HAP-1 (cell line): ENCODE results near the gene TMPRSS4.

Experiments
- DNase-seq, 2 experiments: peaks; one replicate each; pipeline ENCODE4 v3.0.0-alpha.2; 2016 to 2020; ENCODE audit warnings: low spot score in 2 of 2
- H3K27me3 ChIP-seq: fragments of 250-450 bp; sonication (Bioruptor Pico); 2 replicates; pipeline ENCODE4 v1.5.1; 2020; ENCODE audit warnings: low read depth, mild to moderate bottlenecking, moderate library complexity
- H3K36me3 ChIP-seq: fragments of 250-450 bp; sonication (Bioruptor Pico); replicated peaks from 2 replicates; pipeline ENCODE4 v1.5.1; 2020; ENCODE audit warnings: mild to moderate bottlenecking
- H3K4me1 ChIP-seq: fragments of 250-450 bp; sonication (Bioruptor Pico); 2 replicates; pipeline ENCODE4 v1.5.1; 2020; ENCODE audit warnings: mild to moderate bottlenecking
- H3K4me3 ChIP-seq: fragments of 250-450 bp; sonication (Bioruptor Pico); 2 replicates; pipeline ENCODE4 v1.5.1; 2020; ENCODE audit warnings: mild to moderate bottlenecking, moderate library complexity
- H3K9me3 ChIP-seq: fragments of 250-450 bp; sonication (Bioruptor Pico); 2 replicates; pipeline ENCODE4 v1.5.1; 2020; ENCODE audit warnings: mild to moderate bottlenecking, moderate library complexity
- in situ Hi-C: fragments of 300-500 bp; cut with MboI; formaldehyde crosslinking; loops from 3 replicates; pipeline ENCODE4 v1.14.3; 2020; ENCODE audit warnings: low sequenced_read_pairs, inconsistent platforms, mixed read lengths

The TMPRSS4 gene

DNA sequence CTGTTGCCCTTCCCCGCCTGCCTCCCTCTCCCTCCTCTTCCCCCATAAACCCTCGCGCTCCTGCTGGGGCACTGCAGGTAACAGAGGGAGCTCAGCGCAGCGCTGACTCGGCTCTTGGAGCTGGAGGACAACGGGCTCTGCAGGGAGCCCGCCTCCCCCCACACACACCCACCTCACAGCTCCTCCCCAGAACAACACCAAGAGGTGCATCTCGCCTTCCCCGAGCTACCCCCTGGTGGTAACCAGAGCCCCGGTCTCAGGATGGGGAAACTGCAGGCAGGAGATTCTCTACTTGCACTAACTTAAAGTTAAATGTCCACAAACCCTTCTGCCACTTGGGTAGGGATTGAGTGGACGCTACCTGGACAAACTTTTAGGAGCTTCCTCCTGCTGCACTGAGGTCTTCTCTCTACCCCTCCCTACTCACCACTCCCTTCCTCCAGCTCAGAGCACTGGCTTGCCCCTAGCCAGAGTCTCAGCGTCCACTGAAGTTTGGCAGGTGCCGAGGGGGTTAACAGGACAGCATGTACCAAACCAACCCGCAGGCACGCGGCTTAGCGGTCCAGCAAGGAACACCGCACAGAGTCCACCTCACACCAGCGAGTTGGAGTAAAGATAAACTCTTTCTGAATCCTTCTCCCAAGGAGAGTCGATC lies 79.8 kb downstream of the TMPRSS4 start:
- H3K36me3 ChIP-seq = no peaks in the 10 kb centered on the region
- peak in 1 of 2 experiments; percentile 43 for DNase-seq
- no peak overlapping the region for H3K4me3 ChIP-seq
- H3K27me3 ChIP-seq = peaks cover 51% of the 10 kb centered on the region
- in situ Hi-C loops = no loop called here
- no peaks in the 10 kb centered on the region for H3K9me3 ChIP-seq
- no peaks in the 10 kb centered on the region for H3K4me1 ChIP-seq

DNA sequence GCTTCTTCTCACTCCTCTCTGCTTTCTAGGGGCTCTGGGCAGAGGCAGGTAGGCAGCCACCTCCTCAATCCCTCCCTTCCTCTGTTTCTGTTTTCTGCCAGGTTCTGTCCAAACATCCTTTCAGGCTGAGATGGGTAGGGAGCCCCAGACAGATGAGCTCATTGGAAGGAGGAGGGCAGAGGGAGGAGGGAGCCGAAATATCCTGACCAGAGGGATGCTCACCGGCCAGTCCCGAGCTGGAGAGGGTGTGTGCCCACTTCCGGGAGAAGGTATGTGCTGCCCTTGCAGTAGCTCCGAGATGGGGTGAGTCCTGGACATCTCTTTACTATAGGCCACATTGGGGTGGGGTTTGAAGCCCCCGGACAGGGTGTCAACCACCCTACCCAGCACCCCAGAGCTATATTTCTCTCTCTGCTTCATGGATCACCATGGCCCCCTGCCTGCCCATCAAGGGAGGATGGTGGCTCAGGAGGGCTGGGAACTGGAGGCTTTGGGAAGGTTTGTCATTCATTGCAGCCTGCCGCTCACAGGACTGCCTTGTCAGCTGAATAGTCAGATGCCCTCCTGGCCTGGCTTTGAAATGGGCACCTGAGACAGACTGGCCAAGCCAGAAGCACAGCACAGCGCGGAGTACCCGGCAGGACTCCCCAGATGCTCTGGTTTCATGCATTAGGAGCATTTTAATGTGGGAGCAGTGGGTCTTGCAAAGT lies 80.5 kb downstream of the TMPRSS4 start:
- peaks cover 47% of the 10 kb centered on the region for H3K27me3 ChIP-seq
- no peak for DNase-seq
- H3K36me3 ChIP-seq = no peaks in the 10 kb centered on the region
- H3K9me3 ChIP-seq = no peaks in the 10 kb centered on the region
- in situ Hi-C loops = no loop called here
- H3K4me3 ChIP-seq = no peak overlapping the region
- no peaks in the 10 kb centered on the region for H3K4me1 ChIP-seq

DNA sequence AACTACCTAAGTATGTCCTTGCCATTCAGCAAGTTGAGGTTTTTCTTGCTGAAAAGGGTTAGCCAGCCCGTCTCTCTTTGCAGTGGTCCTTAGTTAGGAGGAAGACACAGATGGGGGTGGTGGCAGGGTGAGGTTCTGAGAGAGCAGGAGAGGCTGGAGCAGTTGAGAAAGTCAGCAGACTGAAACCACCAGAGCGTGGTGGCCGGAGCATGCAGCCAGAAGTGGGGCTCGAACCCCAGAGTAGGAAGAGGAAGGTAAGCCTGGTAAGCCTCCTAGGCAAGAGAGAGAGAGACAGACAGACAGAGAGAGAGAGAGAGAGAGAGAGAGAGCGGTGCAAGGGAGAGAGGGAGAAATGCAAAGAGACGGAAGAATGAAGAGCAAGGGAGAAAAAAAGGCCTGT lies 84.9 kb downstream of the TMPRSS4 start:
- peaks cover 21% of the 10 kb centered on the region for H3K27me3 ChIP-seq
- no peak for DNase-seq
- no peak overlapping the region for H3K4me3 ChIP-seq
- in situ Hi-C loops = no loop called here
- H3K36me3 ChIP-seq = no peaks in the 10 kb centered on the region
- no peaks in the 10 kb centered on the region for H3K9me3 ChIP-seq
- no peaks in the 10 kb centered on the region for H3K4me1 ChIP-seq

DNA sequence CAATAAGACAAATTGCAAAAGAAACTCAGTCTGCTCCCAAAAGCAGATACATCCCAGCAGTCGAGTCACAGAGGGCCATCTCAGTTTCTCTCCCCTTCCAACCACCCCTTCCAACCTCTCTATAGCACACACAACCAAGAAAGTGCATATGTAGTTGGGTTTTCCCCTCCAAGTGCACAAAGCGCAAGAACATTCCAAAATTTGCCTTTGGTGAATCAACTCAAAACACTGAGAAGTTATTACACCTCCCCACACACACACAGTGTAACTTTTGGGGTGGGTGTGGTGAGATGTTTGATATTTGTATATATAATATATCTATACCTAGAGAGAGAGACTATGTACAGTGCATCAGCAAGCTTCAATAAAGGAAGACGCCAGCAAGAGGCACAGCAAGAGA lies 86.0 kb downstream of the TMPRSS4 start:
- in situ Hi-C loops = no loop called here
- no peak for DNase-seq
- Histone ChIP-seq H3K36me3 (no peaks in the 10 kb centered on the region), H3K27me3 (peaks cover 10% of the 10 kb centered on the region), H3K4me3 (no peak overlapping the region), H3K4me1 (no peaks in the 10 kb centered on the region), H3K9me3 (no peaks in the 10 kb centered on the region)

DNA sequence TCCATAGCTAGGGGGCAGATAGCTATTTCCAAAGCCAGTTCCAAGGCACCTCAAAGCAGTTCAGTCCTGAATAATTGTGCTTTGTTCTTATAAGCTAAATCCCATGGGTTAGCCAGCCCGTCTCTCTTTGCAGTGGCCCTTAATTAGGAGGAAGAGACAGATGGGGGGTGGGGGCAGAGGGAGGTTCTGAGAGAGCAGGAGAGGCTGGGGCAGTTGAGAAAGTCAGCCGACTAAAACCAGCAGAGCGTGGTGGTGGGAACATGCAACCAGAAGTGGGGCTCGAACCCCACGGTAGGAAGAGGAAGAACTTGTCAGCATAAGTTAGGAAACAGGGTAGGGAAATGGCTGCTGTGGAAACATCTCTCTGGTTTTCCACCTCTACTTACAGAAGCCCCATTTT lies 86.6 kb downstream of the TMPRSS4 start:
- no peaks in the 10 kb centered on the region for H3K9me3 ChIP-seq
- no peaks in the 10 kb centered on the region for H3K4me1 ChIP-seq
- peaks cover 8% of the 10 kb centered on the region for H3K27me3 ChIP-seq
- H3K4me3 ChIP-seq = no peak overlapping the region
- no peaks in the 10 kb centered on the region for H3K36me3 ChIP-seq
- DNase-seq = no peak
- in situ Hi-C loops = no loop called here

DNA sequence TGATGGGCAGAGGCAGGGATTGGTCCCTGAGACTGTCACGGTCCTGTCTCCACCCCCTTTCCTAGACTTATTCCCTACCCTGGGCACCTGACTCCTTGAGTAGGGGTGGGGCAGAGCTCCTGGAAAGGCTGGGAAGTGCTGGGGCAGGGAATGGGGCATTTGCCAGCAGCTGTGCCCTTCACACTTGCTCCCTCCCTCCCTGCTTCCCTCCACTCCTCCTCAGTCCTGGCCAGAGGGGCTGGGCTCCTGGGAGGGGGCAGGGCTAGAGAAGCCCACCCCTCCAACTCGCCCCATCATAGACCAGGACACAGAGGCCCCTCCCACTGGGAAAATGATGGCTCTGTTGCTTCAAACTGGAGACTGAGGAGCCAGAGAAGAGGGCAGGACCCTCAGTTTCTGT lies 88.0 kb downstream of the TMPRSS4 start:
- Histone ChIP-seq H3K4me3 (no peak overlapping the region), H3K36me3 (no peaks in the 10 kb centered on the region), H3K4me1 (no peaks in the 10 kb centered on the region), H3K27me3 (0 out of 2 replicates have a peak, but pooled peaks cover 3% of the 10 kb centered on the region), H3K9me3 (no peaks in the 10 kb centered on the region)
- in situ Hi-C loops = no loop called here
- no peak for DNase-seq

DNA sequence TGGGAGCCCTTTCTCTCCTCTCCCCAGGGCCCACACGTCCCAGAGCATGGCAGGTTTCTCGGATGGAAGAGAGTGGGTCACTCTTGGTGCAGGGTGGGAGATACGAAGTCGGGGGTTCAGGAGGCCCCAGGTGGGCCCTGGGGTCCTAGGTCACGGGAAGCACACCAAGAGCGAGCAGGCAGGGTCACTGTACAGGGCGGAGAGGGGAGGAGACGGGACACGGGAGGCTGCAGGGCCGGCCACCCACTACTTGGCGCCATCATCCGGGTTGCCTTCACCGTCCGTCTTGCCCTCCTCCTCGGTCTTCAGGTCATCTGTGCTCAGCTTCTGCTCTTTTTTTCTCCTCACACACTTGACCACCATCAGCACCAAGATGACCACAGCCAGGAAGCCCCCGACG lies 89.8 kb downstream of the TMPRSS4 start:
- no peak for DNase-seq
- no peaks in the 10 kb centered on the region for H3K36me3 ChIP-seq
- in situ Hi-C loops = no loop called here
- H3K4me3 ChIP-seq = no peak overlapping the region
- H3K9me3 ChIP-seq = no peaks in the 10 kb centered on the region
- 0 out of 2 replicates have a peak, but pooled peaks cover 3% of the 10 kb centered on the region for H3K27me3 ChIP-seq
- no peaks in the 10 kb centered on the region for H3K4me1 ChIP-seq

DNA sequence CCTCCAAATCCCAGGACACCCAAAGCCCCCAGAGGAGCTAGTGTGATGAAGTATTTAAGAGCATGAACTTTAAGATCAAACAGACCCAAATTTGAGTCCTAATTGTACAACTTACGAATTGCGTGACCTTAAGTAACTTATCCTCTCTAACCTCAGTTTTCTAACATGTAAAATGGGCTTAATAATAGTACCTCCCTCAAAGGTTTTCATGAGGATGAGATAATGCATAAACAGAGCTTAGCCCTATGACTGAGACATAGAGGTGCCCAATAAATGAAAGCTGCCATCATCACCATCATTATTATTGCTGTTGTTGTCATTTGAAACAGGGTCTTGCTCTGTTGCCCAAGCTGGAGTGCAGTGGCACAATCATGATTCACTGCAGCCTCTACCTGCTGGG lies 90.4 kb downstream of the TMPRSS4 start:
- H3K27me3 ChIP-seq = 0 out of 2 replicates have a peak, but pooled peaks cover 3% of the 10 kb centered on the region
- no peak overlapping the region for H3K4me3 ChIP-seq
- H3K36me3 ChIP-seq = no peaks in the 10 kb centered on the region
- H3K9me3 ChIP-seq = no peaks in the 10 kb centered on the region
- DNase-seq = no peak
- H3K4me1 ChIP-seq = no peaks in the 10 kb centered on the region
- in situ Hi-C loops = no loop called here

DNA sequence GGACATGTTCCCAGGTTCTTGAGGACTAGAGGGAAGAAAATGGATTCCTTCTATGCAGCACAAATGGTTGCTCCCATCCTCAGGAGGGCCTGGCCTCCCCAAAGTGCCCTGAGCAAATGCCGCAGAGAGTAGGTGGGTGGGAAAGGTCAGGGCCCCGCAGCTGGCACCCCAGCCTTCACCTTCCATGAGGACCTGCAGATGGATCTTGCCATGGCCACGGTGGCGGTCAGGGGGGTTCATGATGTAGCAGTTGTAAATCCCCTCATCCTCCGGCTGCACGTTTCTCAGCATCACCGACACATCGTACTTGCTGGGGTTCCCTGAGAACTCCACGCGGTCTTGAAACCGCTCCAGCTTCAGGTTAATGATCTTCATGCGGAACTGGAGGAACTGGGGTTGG lies 91.0 kb downstream of the TMPRSS4 start:
- no peaks in the 10 kb centered on the region for H3K4me1 ChIP-seq
- no peak for DNase-seq
- in situ Hi-C loops = no loop called here
- H3K9me3 ChIP-seq = no peaks in the 10 kb centered on the region
- no peak overlapping the region for H3K4me3 ChIP-seq
- H3K36me3 ChIP-seq = no peaks in the 10 kb centered on the region
- H3K27me3 ChIP-seq = 0 out of 2 replicates have a peak, but pooled peaks cover 3% of the 10 kb centered on the region

DNA sequence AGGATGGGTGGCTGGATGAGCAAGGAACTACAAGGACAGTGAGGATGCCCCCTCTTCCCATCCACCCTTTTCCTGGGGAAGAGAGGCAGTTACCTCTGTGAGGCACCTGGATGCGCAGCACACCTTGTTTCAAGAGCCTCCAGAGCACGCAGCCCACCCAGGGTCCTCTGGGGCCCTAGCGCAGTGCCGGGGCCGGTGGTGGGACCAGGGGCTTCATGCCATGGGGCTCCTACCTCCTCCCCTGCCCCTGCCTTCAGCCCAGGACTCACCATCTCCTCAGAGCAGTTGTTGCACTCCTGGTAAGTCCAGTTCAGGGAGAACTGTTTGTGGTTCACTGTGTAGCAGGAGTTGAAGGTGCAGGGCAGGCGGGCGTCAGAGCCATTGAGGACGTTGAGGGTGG lies 91.4 kb downstream of the TMPRSS4 start:
- Histone ChIP-seq H3K4me3 (no peak overlapping the region), H3K4me1 (no peaks in the 10 kb centered on the region), H3K9me3 (no peaks in the 10 kb centered on the region), H3K27me3 (0 out of 2 replicates have a peak, but pooled peaks cover 3% of the 10 kb centered on the region), H3K36me3 (no peaks in the 10 kb centered on the region)
- no peak for DNase-seq
- in situ Hi-C loops = no loop called here

DNA sequence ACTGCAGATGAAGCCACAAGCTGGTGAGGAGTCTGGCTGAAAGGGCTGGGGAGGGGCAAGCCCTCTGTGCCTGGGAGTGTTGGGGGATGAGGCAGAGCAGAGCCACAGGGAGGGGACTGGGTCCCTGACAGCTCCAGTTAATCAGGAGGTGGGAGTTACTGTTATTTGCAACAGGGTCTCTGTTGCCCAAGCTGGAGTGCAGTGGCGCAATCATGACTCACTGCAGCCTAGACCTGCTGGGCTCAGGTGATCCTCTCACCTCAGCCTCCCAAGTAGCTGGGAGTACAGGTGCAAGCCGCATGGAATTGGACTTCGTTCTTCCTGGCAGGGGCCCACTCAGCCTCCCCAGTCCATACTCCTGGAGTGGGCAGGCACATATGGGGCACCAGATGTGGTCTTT lies 91.9 kb downstream of the TMPRSS4 start:
- in situ Hi-C loops = no loop called here
- no peak for DNase-seq
- Histone ChIP-seq H3K27me3 (0 out of 2 replicates have a peak, but pooled peaks cover 3% of the 10 kb centered on the region), H3K9me3 (no peaks in the 10 kb centered on the region), H3K36me3 (no peaks in the 10 kb centered on the region), H3K4me3 (no peak overlapping the region), H3K4me1 (no peaks in the 10 kb centered on the region)

DNA sequence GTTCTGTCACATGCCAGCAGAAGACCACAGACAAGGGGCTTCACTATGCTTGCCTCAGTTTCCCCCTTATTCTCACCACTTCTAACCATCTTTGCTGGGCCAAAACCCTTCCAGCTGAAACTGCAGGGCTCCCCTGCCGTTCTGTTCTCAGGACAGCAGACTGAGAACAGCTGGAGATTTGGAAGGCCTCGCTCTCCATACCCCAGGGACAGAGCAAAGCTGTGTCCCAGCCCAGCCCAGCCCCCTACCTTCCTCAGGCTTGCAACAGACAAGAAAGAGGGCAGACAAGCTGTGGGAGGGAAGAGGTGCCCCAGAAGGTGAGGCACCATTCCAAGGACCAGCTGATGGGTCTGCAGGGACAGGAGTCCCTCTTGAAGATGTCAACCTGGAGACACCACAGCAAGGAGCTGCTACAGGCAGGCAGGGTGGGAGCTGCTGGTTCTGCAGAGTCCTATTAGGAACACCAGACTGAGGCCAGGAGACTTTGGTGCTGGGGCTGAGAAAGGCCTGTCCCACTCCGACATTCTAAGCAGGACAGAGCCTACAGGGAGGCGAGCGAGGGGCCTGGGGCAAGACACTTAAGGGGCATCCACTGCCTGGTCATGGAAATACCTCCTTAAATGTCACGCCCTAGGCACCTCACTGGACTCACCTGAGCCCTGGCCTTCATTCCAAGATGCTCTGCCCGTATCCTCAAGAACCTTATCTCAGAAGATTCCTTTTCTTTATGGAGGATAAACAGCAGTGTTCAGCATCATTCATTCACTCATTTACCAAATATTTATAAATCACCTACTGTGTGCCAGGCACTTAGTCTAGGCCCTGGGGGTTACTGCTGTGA lies 92.6 kb downstream of the TMPRSS4 start:
- DNase-seq = no peak
- H3K9me3 ChIP-seq = no peaks in the 10 kb centered on the region
- in situ Hi-C loops = no loop called here
- no peak overlapping the region for H3K4me3 ChIP-seq
- no peaks in the 10 kb centered on the region for H3K4me1 ChIP-seq
- no peaks in the 10 kb centered on the region for H3K36me3 ChIP-seq
- H3K27me3 ChIP-seq = 0 out of 2 replicates have a peak, but pooled peaks cover 3% of the 10 kb centered on the region

DNA sequence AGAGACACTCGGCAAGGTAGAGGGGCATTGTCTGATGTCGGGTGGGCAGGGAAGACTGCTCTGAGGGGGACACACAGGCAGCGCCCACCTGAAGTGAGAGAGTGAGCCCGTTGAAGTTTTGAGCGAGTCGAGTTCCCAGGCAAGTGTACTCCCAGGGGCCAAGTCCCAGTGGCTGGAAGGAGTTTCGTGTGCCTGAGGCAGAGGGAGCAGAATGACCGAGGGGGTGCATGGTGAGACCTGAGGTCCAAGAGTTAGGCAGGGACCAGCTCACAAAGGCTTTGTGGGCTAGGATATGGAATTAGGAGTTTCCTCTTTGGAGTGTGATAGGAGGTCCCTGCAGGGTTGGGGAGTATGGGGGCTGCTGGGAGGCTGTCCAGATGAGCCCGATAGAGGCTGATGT lies 93.4 kb downstream of the TMPRSS4 start:
- no peaks in the 10 kb centered on the region for H3K36me3 ChIP-seq
- H3K9me3 ChIP-seq = no peaks in the 10 kb centered on the region
- DNase-seq = no peak
- H3K27me3 ChIP-seq = 0 out of 2 replicates have a peak, but pooled peaks cover 3% of the 10 kb centered on the region
- no peak overlapping the region for H3K4me3 ChIP-seq
- H3K4me1 ChIP-seq = no peaks in the 10 kb centered on the region
- in situ Hi-C loops = no loop called here

DNA sequence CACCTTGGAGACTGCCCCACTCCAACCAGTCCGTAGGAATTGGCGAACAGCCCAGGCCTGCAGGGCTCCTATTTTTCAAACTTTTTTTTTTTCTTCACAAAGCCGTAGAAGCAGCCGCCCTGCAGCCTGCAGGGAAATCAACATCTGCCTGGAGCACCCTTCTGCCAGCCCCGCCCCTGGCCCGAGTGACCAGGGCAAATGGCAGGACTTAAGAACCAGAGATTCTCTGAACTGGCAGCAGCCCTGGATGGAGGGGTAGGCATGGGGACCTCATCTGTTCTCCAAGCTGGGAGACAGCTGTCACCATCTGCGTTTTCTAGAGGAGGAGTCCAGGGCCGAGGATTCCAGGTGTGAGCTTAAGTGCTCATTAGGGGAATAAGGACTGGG lies 94.0 kb downstream of the TMPRSS4 start:
- Histone ChIP-seq H3K4me3 (no peak overlapping the region), H3K4me1 (no peaks in the 10 kb centered on the region), H3K27me3 (0 out of 2 replicates have a peak, but pooled peaks cover 3% of the 10 kb centered on the region), H3K9me3 (no peaks in the 10 kb centered on the region), H3K36me3 (no peaks in the 10 kb centered on the region)
- in situ Hi-C loops = no loop called here
- no peak for DNase-seq
